ENCODE results near the gene TMEM238L. TPM values are rescaled to one million over a fixed set of nuclear protein-coding genes. Genes with fewer than 3 reads are reported as not detected.

TMEM238L gene
- total and polyA plus RNA-seq, 2 of the 13 experiments (the other 11 are each of a cell fraction or from before 2014, with no cell fraction given) = not detected

- TF ChIP-seq IKZF5 (CRISPR knock-in tag; IDR thresholded peaks at IDR 0.05) (no peak), HDAC2 (CRISPR knock-in tag; IDR thresholded peaks at IDR 0.05) (no peak), ZNF354B (CRISPR knock-in tag; IDR thresholded peaks at IDR 0.05) (no peak), PHF21A (CRISPR knock-in tag; IDR thresholded peaks at IDR 0.05) (no peak), EP300 (IDR thresholded peaks at IDR 0.05; ENCODE audit: low read depth in 2 of 2, low read length in 2 of 2) (no peak), EP300 (CRISPR knock-in tag; IDR thresholded peaks at IDR 0.05; ENCODE audit: borderline replicate concordance) (no peak)
Measured at GRCh38 chr17:10745231-10745630, 58.7 kb downstream of the TMEM238L start (continued).

Small RNA genes within 50 kb of the gene (small RNA-seq; reads per million reads assigned to genes)
- gene AC015908.2 (ENCODE audit: insufficient read depth in 2 of 3, insufficient read length in 3 of 3, low read depth in 2 of 3, low replicate concordance in 1 of 3) (0 reads per million in 3 experiments), gene TMEM238L (ENCODE audit: insufficient read depth in 2 of 3, insufficient read length in 3 of 3, low read depth in 2 of 3, low replicate concordance in 1 of 3) (0 reads per million in 3 experiments)

Other genes starting within 250 kb of the TMEM238L start
- 1.6 and 4.5 TPM in 2 replicates for gene MYH3, start 146.8 kb downstream of the TMEM238L start, total RNA-seq (2016; rRNA removed; fragmentation: Illumina TruSeq; extraction: Trizol)
- gene MYH3, start 146.8 kb downstream of the TMEM238L start, polyA plus RNA-seq (2011; rRNA removed) = 2.5 and 4.3 TPM in 2 replicates
- 50.3 and 69.5 TPM in 2 replicates for gene SCO1, start 106.6 kb downstream of the TMEM238L start, total RNA-seq (2016; rRNA removed; fragmentation: Illumina TruSeq; extraction: Trizol)
- gene SCO1, start 106.6 kb downstream of the TMEM238L start, polyA plus RNA-seq (2011; rRNA removed) = 11.0 and 11.4 TPM in 2 replicates
- gene ADPRM, start 106.5 kb downstream of the TMEM238L start, total RNA-seq (2016; rRNA removed; fragmentation: Illumina TruSeq; extraction: Trizol) = 5.6 and 5.9 TPM in 2 replicates
- 7.9 and 10.8 TPM in 2 replicates for gene ADPRM, start 106.5 kb downstream of the TMEM238L start, polyA plus RNA-seq (2011; rRNA removed)
- 0.73 and 2.2 TPM in 2 replicates for gene TMEM220, start 74.1 kb downstream of the TMEM238L start, total RNA-seq (2016; rRNA removed; fragmentation: Illumina TruSeq; extraction: Trizol)
- 1.3 and 1.8 TPM in 2 replicates for gene TMEM220, start 74.1 kb downstream of the TMEM238L start, polyA plus RNA-seq (2011; rRNA removed)
- gene PIRT, start 34.0 kb upstream of the TMEM238L start, total RNA-seq (2016; rRNA removed; fragmentation: Illumina TruSeq; extraction: Trizol) = not detected in 2 replicates
- gene PIRT, start 34.0 kb upstream of the TMEM238L start, polyA plus RNA-seq (2011; rRNA removed) = not detected in 2 replicates